HL-60/S4 treated with retinoic acid at 250 ng/mL for 4 days and 3 days (cell line): ENCODE measurements around the gene ARL4D.
"Not testable (repeated sequence)": the region's sequence is repeated elsewhere in the genome, so short reads cannot be mapped to it uniquely, and the experiment has no call there.

Experiments used
- in situ Hi-C: fragments of 300-500 bp; cut with MboI; formaldehyde crosslinking; loops from 2 replicates; pipeline ENCODE4 v1.7.0; 2022; ENCODE audit warnings: low sequenced_read_pairs

Gene ARL4D

GRCh38 chr17:43393944-43394482, 4.8 kb upstream of the ARL4D start:
- in situ Hi-C loops = no loop called here

- in situ Hi-C loops = not testable (repeated sequence)
These were observed 4.1 kb upstream of the ARL4D start for GRCh38 chr17:43394696-43395095.

- in situ Hi-C loops = no loop called here
These were observed 3.6 kb upstream of the ARL4D start for GRCh38 chr17:43395165-43395564.

- in situ Hi-C loops = no loop called here
These were observed 2.2 kb upstream of the ARL4D start for GRCh38 chr17:43396491-43397060.

- in situ Hi-C loops = loop anchor here (5.0 kb wide), 1 partner anchor 67 kb away; no protein-coding TSS in a partner anchor
These were observed 1.1 kb downstream of the ARL4D start for GRCh38 chr17:43399839-43400328.

- in situ Hi-C loops = loop anchor here (5.0 kb wide), 1 partner anchor 66 kb away; no protein-coding TSS in a partner anchor
These were observed 2.3 kb downstream of the ARL4D start for GRCh38 chr17:43400943-43401717.

GRCh38 chr17:43402078-43402477, 3.3 kb downstream of the ARL4D start:
- in situ Hi-C loops = loop anchor here (5.0 kb wide), 1 partner anchor 65 kb away; no protein-coding TSS in a partner anchor

- in situ Hi-C loops = loop anchor here (5.0 kb wide), 1 partner anchor 65 kb away; no protein-coding TSS in a partner anchor
These were observed 3.8 kb downstream of the ARL4D start for GRCh38 chr17:43402567-43402966.

GRCh38 chr17:43403846-43404245, 5.1 kb downstream of the ARL4D start:
- in situ Hi-C loops = loop anchor here (5.0 kb wide), 1 partner anchor 63 kb away; no protein-coding TSS in a partner anchor

GRCh38 chr17:43405861-43406260, 7.1 kb downstream of the ARL4D start:
- in situ Hi-C loops = no loop called here

- in situ Hi-C loops = no loop called here
These were observed 8.2 kb downstream of the ARL4D start for GRCh38 chr17:43406676-43407645.

GRCh38 chr17:43409131-43409530, 10.3 kb downstream of the ARL4D start:
- in situ Hi-C loops = no loop called here

- in situ Hi-C loops = no loop called here
These were observed 12.0 kb downstream of the ARL4D start for GRCh38 chr17:43410557-43411368.

- in situ Hi-C loops = no loop called here
These were observed 12.5 kb downstream of the ARL4D start for GRCh38 chr17:43411369-43411677.

GRCh38 chr17:43411749-43412148, 13.0 kb downstream of the ARL4D start:
- in situ Hi-C loops = no loop called here

- in situ Hi-C loops = no loop called here
These were observed 13.4 kb downstream of the ARL4D start for GRCh38 chr17:43412166-43412565.

- in situ Hi-C loops = no loop called here
These were observed 18.5 kb downstream of the ARL4D start for GRCh38 chr17:43416998-43417890.

GRCh38 chr17:43418441-43419374, 19.9 kb downstream of the ARL4D start:
- in situ Hi-C loops = no loop called here
